PC-3 (cell line): ENCODE measurements around the gene SDC1.

Experiments used
- EZH2phosphoT487 ChIP-seq: fragments of 300-600 bp; sonication (generic); IDR thresholded peaks from 2 replicates; pipeline ENCODE4 v1.6.1; 2018; ENCODE audit warnings: mild to moderate bottlenecking, antibody characterized with exemption, low read length, borderline replicate concordance
- TF ChIP-seq, protein P1 (sequence below): fragments of 300-600 bp; sonication (generic); conservative IDR thresholded peaks from 2 replicates; pipeline ENCODE4 v1.5.1; 2017; ENCODE audit warnings: antibody characterized with exemption, low read depth, mild to moderate bottlenecking, low read length

- no peak for TF ChIP-seq EZH2phosphoT487
- TF ChIP-seq, protein P1, sequence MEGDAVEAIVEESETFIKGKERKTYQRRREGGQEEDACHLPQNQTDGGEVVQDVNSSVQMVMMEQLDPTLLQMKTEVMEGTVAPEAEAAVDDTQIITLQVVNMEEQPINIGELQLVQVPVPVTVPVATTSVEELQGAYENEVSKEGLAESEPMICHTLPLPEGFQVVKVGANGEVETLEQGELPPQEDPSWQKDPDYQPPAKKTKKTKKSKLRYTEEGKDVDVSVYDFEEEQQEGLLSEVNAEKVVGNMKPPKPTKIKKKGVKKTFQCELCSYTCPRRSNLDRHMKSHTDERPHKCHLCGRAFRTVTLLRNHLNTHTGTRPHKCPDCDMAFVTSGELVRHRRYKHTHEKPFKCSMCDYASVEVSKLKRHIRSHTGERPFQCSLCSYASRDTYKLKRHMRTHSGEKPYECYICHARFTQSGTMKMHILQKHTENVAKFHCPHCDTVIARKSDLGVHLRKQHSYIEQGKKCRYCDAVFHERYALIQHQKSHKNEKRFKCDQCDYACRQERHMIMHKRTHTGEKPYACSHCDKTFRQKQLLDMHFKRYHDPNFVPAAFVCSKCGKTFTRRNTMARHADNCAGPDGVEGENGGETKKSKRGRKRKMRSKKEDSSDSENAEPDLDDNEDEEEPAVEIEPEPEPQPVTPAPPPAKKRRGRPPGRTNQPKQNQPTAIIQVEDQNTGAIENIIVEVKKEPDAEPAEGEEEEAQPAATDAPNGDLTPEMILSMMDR: peak; percentile 49
These were observed 45.0 kb downstream of the SDC1 start for GRCh38 chr2:20179755-20180594.
